GM23338 (cell line): ENCODE measurements around the gene ANXA3.

Experiments
- CREB1 ChIP-seq: fragments of 250-450 bp; sonication (Bioruptor Pico); IDR thresholded peaks from 2 replicates; pipeline ENCODE4 v1.5.0; 2020; ENCODE audit warnings: low read depth, mild to moderate bottlenecking, moderate library complexity
- CTCF ChIP-seq, 2 experiments: fragments of 200-600 bp in 1 of 2; sonication (generic) in 1 of 2; conservative IDR thresholded peaks; 2 replicates each; pipeline versions ENCODE4 v1.5.1 to v1.6.1; 2016 to 2017; ENCODE audit warnings: antibody characterized with exemption in 2 of 2, low read depth in 2 of 2, mild to moderate bottlenecking in 2 of 2, moderate library complexity in 1 of 2
- ETS1 ChIP-seq: IDR thresholded peaks from 2 replicates; pipeline ENCODE4 v1.6.1; 2016; ENCODE audit warnings: antibody characterized with exemption
- EZH2 ChIP-seq: fragments of 200-600 bp; sonication (generic); IDR thresholded peaks from one replicate; pipeline ENCODE4 v1.8.0; 2017; ENCODE audit warnings: antibody characterized with exemption, mild to moderate bottlenecking, low read depth; ENCODE audit not compliant: unreplicated experiment
- NANOG ChIP-seq: IDR thresholded peaks from 2 replicates; pipeline ENCODE4 v1.6.1; 2016; ENCODE audit warnings: antibody characterized with exemption, borderline replicate concordance
- POLR2AphosphoS5 ChIP-seq: IDR thresholded peaks from 2 replicates; pipeline ENCODE4 v1.6.1; 2016; ENCODE audit warnings: antibody characterized with exemption, low read depth
- REST ChIP-seq: IDR thresholded peaks from one replicate; pipeline ENCODE4 v1.6.1; 2018; ENCODE audit warnings: antibody characterized with exemption; ENCODE audit not compliant: unreplicated experiment
- ZNF462 ChIP-seq: fragments of 250-450 bp; sonication (Bioruptor Pico); IDR thresholded peaks from 2 replicates; pipeline ENCODE4 v1.5.0; 2020; ENCODE audit warnings: mild to moderate bottlenecking, moderate library complexity

GRCh38 chr4:78551420-78552351 is at the start of gene ANXA3:
- TF ChIP-seq CTCF (conservative IDR thresholded peaks at IDR 0.05; ENCODE audit: low read depth in 2 of 2) = no peak
- TF ChIP-seq ZNF462 (CRISPR knock-in tag) = no peak
- no peak for TF ChIP-seq EZH2
- TF ChIP-seq ETS1 = no peak
- TF ChIP-seq REST = no peak
- no peak for TF ChIP-seq POLR2AphosphoS5
- no peak for TF ChIP-seq NANOG
- no peak for TF ChIP-seq CREB1 (CRISPR knock-in tag)
